Measurements from ENCODE around the gene GRM2.

GRM2 gene

GRCh38 chr3:51706021-51706485 is 815 bp upstream of the GRM2 start:
- DNase-seq, result no peak

- DNase-seq, result no peak
Observed at GRCh38 chr3:51708216-51708845, 1.5 kb downstream of the GRM2 start.

GRCh38 chr3:51709004-51709420 is 2.1 kb downstream of the GRM2 start:
- no peak for DNase-seq

GRCh38 chr3:51709675-51710074 is 2.8 kb downstream of the GRM2 start:
- DNase-seq, result no peak

- no peak for DNase-seq
Observed at GRCh38 chr3:51710631-51711351, 3.9 kb downstream of the GRM2 start.

GRCh38 chr3:51711352-51712037 is 4.6 kb downstream of the GRM2 start:
- DNase-seq, result no peak

GRCh38 chr3:51712038-51712420 is 5.2 kb downstream of the GRM2 start:
- DNase-seq, result no peak

- no peak for DNase-seq
Observed at GRCh38 chr3:51712511-51712931, 5.7 kb downstream of the GRM2 start.

GRCh38 chr3:51712963-51713362 is 6.1 kb downstream of the GRM2 start:
- no peak for DNase-seq

- DNase-seq, result no peak
Observed at GRCh38 chr3:51715231-51715976, 8.5 kb downstream of the GRM2 start.

GRCh38 chr3:51715977-51716294 is 9.1 kb downstream of the GRM2 start:
- no peak for DNase-seq

GRCh38 chr3:51716805-51717204 is 9.9 kb downstream of the GRM2 start:
- no peak for DNase-seq

GRCh38 chr3:51717446-51717845 is 10.6 kb downstream of the GRM2 start:
- DNase-seq, result no peak

GRCh38 chr3:51717947-51718346 is 11.1 kb downstream of the GRM2 start:
- no peak for DNase-seq

GRCh38 chr3:51718547-51719409 is 11.9 kb downstream of the GRM2 start:
- DNase-seq, result peak; percentile 12

- DNase-seq, result no peak
Observed at GRCh38 chr3:51719410-51720025, 12.7 kb downstream of the GRM2 start.

- no peak for DNase-seq
Observed at GRCh38 chr3:51720292-51721061, 13.6 kb downstream of the GRM2 start.

- DNase-seq, result no peak
Observed at GRCh38 chr3:51721062-51721745, 14.3 kb downstream of the GRM2 start.

GRCh38 chr3:51722362-51722761 is 15.5 kb downstream of the GRM2 start:
- DNase-seq, result no peak

GRCh38 chr3:51727500-51727899 is 20.6 kb downstream of the GRM2 start:
- no peak for DNase-seq

Data from NCI-H187 treated with DMSO at 0.1 percent for 48 hours (cell line).